K562 (cell line): ENCODE data around the gene KCTD16. TPM values are rescaled to one million over a fixed set of nuclear protein-coding genes. Genes with fewer than 3 reads are reported as not detected.

Experiments used
- ARNT ChIP-seq, 2 experiments: fragments of 450-650 bp; IDR thresholded peaks; 2 replicates each; pipeline ENCODE4 v1.6.1; 2016; ENCODE audit warnings: mild to moderate bottlenecking in 1 of 2
- CREB1 ChIP-seq, 2 experiments: sonication (generic) in 1 of 2; formaldehyde crosslinking in 1 of 2; IDR thresholded peaks; 2 replicates each; pipeline versions ENCODE4 v1.6.1 to v1.8.0; 2012 to 2022; ENCODE audit warnings: inconsistent platforms in 1 of 2, mild to moderate bottlenecking in 1 of 2, missing genetic modification reagents in 1 of 2, moderate library complexity in 1 of 2
- DNMT1 ChIP-seq: fragments of 450-650 bp; IDR thresholded peaks from 2 replicates; pipeline ENCODE4 v1.6.1; 2016; ENCODE audit warnings: antibody characterized with exemption, mild to moderate bottlenecking
- GABPB1 ChIP-seq: sonication (generic); formaldehyde crosslinking; IDR thresholded peaks from 2 replicates; pipeline ENCODE4 v1.8.0; 2022; ENCODE audit warnings: mild to moderate bottlenecking, missing genetic modification reagents
- HCFC1 ChIP-seq: IDR thresholded peaks from 2 replicates; pipeline ENCODE4 v1.6.1; 2012; ENCODE audit warnings: low read depth, low read length, improper control_type of control experiment
- HDGF ChIP-seq: fragments of 450-650 bp; IDR thresholded peaks from 2 replicates; pipeline ENCODE4 v1.6.1; 2016
- HIVEP1 ChIP-seq: fragments of 250-450 bp; sonication (Bioruptor Pico); IDR thresholded peaks from 2 replicates; pipeline ENCODE4 v1.4.0; 2020; ENCODE audit warnings: mild to moderate bottlenecking
- NBN ChIP-seq: fragments of 450-650 bp; IDR thresholded peaks from 2 replicates; pipeline ENCODE4 v1.6.1; 2016; ENCODE audit warnings: low read depth, mild to moderate bottlenecking
- NCOA4 ChIP-seq: fragments of 450-650 bp; IDR thresholded peaks from 2 replicates; pipeline ENCODE4 v1.6.1; 2018; ENCODE audit warnings: mild to moderate bottlenecking; ENCODE audit not compliant: partially characterized antibody
- PRMT5 ChIP-seq: sonication (generic); formaldehyde crosslinking; IDR thresholded peaks from 2 replicates; pipeline ENCODE4 v1.5.0; 2020; ENCODE audit warnings: missing genetic modification reagents
- RBBP5 ChIP-seq: fragments of 200-600 bp; sonication (generic); IDR thresholded peaks from 2 replicates; pipeline ENCODE4 v1.6.1; 2012; ENCODE audit warnings: borderline replicate concordance, mild to moderate bottlenecking, low read length, control low read depth, inconsistent platforms; ENCODE audit not compliant: insufficient read depth, poor library complexity, severe bottlenecking
- polyA plus RNA-seq, 8 experiments: library from polyadenylated mRNA; depleted of rRNA in 4 of 8; stranded (reverse) in 5 of 8; unstranded in 3 of 8; fragments of >200 nt; fragmentation: Nextera tagmentation in 2 of 8; fragmentation: Illumina TruSeq in 1 of 8; extraction: Ambion mirVana in 2 of 8; extraction: Trizol in 1 of 8; gene quantifications; 2 replicates each; pipeline versions ENCODE4 v1.2.1 to v1.2.3, GENCODE V29; 2011 to 2014; ENCODE audit warnings: inconsistent platforms in 1 of 8, missing spikeins in 1 of 8
- total RNA-seq, 7 experiments: library from RNA; depleted of rRNA in 6 of 7; stranded (reverse); fragments of >200 nt in 6 of 7; fragmentation: Illumina TruSeq in 2 of 7; extraction: Trizol in 2 of 7; gene quantifications; 2 replicates each; pipeline versions ENCODE4 v1.2.1 to v1.2.3, GENCODE V29; 2011 to 2021; ENCODE audit warnings: low replicate concordance in 1 of 7
- TF ChIP-seq, protein P1 (sequence below), 2 experiments: fragments of 450-650 bp; formaldehyde crosslinking in 1 of 2; IDR thresholded peaks; 2 replicates each; pipeline versions ENCODE4 v1.4.0 to v1.6.1; 2014 to 2020; ENCODE audit warnings: mild to moderate bottlenecking in 2 of 2, borderline replicate concordance in 1 of 2, low read depth in 1 of 2
- TF ChIP-seq, protein P2 (sequence below): fragments of 450-650 bp; formaldehyde crosslinking; IDR thresholded peaks from 2 replicates; pipeline ENCODE4 v1.4.0; 2020; ENCODE audit warnings: mild to moderate bottlenecking, moderate library complexity
- TF ChIP-seq, protein P3 (sequence below), 2 experiments: fragments of 250-450 bp in 1 of 2; fragments of 450-650 bp in 1 of 2; sonication (Bioruptor Pico) in 1 of 2; IDR thresholded peaks; 2 replicates each; pipeline versions ENCODE4 v1.6.1 to v1.8.0; 2016 to 2021; ENCODE audit warnings: mild to moderate bottlenecking in 2 of 2, moderate library complexity in 2 of 2, missing compliant biosample characterization in 1 of 2, missing genetic modification characterization in 1 of 2
- TF ChIP-seq, protein P4 (sequence below), 3 experiments: IDR thresholded peaks in 2 of 3; conservative IDR thresholded peaks in 1 of 3; 2 replicates each; pipeline ENCODE4 v1.5.1; 2011 to 2012; ENCODE audit warnings: low read length in 3 of 3, mild to moderate bottlenecking in 3 of 3, control low read depth in 2 of 3, improper control_type of control experiment in 1 of 3, inconsistent platforms in 1 of 3, low read depth in 1 of 3, mixed read lengths in 1 of 3, moderate library complexity in 1 of 3; ENCODE audit not compliant: insufficient read depth in 2 of 3

KCTD16 gene
- total and polyA plus RNA-seq, 9 of the 15 experiments (the other 6 are each of a cell fraction or from before 2014, with no cell fraction given): 0.04 TPM; not detected in 8

DNA sequence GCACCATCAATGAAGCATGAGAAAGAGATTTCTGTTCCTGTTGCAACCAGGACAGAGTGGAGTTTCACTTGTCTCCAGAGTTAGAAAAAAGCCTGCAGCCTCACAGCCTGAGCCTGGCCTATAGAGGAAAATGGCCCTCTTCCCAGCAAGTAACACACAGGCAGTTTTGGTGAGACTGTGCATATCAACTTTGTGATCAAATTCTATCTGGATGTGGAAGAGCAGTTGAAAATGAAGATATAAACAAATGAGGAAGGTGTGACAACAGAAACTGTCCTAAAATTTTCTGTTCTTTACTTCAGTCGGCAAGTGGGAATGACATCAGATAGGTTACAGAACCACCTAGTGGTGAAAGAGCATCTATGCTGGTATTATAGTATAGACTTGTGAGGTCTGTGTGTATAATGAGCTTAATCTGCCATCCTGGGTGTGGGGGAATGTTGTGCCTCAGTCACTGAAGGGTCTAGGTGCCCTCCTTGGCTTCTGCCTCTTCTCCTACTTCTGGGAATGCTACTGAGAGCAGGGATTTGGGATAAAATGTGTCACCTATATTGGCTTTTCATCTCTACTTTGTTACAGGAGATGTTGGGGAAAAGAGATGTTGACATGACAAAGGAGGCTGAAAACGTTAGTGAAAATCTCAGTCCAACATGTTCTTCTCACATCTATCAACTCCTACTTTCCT, 28.4 kb upstream of the KCTD16 start (continued):
- TF ChIP-seq, protein P1, sequence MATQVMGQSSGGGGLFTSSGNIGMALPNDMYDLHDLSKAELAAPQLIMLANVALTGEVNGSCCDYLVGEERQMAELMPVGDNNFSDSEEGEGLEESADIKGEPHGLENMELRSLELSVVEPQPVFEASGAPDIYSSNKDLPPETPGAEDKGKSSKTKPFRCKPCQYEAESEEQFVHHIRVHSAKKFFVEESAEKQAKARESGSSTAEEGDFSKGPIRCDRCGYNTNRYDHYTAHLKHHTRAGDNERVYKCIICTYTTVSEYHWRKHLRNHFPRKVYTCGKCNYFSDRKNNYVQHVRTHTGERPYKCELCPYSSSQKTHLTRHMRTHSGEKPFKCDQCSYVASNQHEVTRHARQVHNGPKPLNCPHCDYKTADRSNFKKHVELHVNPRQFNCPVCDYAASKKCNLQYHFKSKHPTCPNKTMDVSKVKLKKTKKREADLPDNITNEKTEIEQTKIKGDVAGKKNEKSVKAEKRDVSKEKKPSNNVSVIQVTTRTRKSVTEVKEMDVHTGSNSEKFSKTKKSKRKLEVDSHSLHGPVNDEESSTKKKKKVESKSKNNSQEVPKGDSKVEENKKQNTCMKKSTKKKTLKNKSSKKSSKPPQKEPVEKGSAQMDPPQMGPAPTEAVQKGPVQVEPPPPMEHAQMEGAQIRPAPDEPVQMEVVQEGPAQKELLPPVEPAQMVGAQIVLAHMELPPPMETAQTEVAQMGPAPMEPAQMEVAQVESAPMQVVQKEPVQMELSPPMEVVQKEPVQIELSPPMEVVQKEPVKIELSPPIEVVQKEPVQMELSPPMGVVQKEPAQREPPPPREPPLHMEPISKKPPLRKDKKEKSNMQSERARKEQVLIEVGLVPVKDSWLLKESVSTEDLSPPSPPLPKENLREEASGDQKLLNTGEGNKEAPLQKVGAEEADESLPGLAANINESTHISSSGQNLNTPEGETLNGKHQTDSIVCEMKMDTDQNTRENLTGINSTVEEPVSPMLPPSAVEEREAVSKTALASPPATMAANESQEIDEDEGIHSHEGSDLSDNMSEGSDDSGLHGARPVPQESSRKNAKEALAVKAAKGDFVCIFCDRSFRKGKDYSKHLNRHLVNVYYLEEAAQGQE (IDR thresholded peaks at IDR 0.05; ENCODE audit: borderline replicate concordance): peak; percentile 11; the same call in 1 of the 2 replicates
- TF ChIP-seq, protein P1 (CRISPR knock-in tag; IDR thresholded peaks at IDR 0.05; ENCODE audit: low read depth): no peak
- TF ChIP-seq CREB1 (IDR thresholded peaks at IDR 0.05): no peak
- no peak for TF ChIP-seq CREB1 (CRISPR knock-in tag; IDR thresholded peaks at IDR 0.05)
- TF ChIP-seq HDGF: no peak
- no peak for TF ChIP-seq GABPB1
- TF ChIP-seq HCFC1: no peak
- TF ChIP-seq, protein P2, sequence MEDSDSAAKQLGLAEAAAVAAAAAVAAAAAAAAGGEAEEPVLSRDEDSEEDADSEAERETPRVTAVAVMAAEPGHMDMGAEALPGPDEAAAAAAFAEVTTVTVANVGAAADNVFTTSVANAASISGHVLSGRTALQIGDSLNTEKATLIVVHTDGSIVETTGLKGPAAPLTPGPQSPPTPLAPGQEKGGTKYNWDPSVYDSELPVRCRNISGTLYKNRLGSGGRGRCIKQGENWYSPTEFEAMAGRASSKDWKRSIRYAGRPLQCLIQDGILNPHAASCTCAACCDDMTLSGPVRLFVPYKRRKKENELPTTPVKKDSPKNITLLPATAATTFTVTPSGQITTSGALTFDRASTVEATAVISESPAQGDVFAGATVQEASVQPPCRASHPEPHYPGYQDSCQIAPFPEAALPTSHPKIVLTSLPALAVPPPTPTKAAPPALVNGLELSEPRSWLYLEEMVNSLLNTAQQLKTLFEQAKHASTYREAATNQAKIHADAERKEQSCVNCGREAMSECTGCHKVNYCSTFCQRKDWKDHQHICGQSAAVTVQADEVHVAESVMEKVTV (CRISPR knock-in tag): 0 out of 2 replicates have a peak, but pooled peaks have one; percentile 16
- TF ChIP-seq NCOA4: no peak
- no peak for TF ChIP-seq ARNT (IDR thresholded peaks at IDR 0.05)
- TF ChIP-seq, protein P3, sequence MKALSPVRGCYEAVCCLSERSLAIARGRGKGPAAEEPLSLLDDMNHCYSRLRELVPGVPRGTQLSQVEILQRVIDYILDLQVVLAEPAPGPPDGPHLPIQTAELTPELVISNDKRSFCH (CRISPR knock-in tag; IDR thresholded peaks at IDR 0.05): no peak
- TF ChIP-seq, protein P3 (tag; IDR thresholded peaks at IDR 0.05): no peak
- TF ChIP-seq NBN: no peak
- no peak for TF ChIP-seq RBBP5
- TF ChIP-seq PRMT5 (CRISPR knock-in tag): no peak
- no peak for TF ChIP-seq HIVEP1
- TF ChIP-seq, protein P4, sequence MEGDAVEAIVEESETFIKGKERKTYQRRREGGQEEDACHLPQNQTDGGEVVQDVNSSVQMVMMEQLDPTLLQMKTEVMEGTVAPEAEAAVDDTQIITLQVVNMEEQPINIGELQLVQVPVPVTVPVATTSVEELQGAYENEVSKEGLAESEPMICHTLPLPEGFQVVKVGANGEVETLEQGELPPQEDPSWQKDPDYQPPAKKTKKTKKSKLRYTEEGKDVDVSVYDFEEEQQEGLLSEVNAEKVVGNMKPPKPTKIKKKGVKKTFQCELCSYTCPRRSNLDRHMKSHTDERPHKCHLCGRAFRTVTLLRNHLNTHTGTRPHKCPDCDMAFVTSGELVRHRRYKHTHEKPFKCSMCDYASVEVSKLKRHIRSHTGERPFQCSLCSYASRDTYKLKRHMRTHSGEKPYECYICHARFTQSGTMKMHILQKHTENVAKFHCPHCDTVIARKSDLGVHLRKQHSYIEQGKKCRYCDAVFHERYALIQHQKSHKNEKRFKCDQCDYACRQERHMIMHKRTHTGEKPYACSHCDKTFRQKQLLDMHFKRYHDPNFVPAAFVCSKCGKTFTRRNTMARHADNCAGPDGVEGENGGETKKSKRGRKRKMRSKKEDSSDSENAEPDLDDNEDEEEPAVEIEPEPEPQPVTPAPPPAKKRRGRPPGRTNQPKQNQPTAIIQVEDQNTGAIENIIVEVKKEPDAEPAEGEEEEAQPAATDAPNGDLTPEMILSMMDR (IDR thresholded peaks at IDR 0.05 in 2 of 3, conservative IDR thresholded peaks at IDR 0.05 in 1 of 3; ENCODE audit: insufficient read depth in 2 of 3, low read depth in 1 of 3, low read length in 3 of 3): peak; percentile 25 to 59 (median 53); a peak in 5 of 6 replicates
- no peak for TF ChIP-seq DNMT1
